ENCODE data around the gene ADAM17. TPM values are rescaled to one million over a fixed set of nuclear protein-coding genes. Genes with fewer than 3 reads are reported as not detected.
A peak's percentile ranks its signal among the peaks of the same experiment; 100 is the strongest.

The ADAM17 gene
- 91.1 and 123 TPM in 2 replicates for total RNA-seq

GRCh38 chr2:9555297-9556120 is at the start of gene ADAM17:
Gene ADAM17, minus strand, starts transcription at chr2:9555830. Its CDS starts 225 bp downstream, at chr2:9555605.
- H3K27me3 ChIP-seq (ENCODE audit: control insufficient read depth, insufficient read depth, low read length), result no peaks in the 10 kb centered on the region
- TF ChIP-seq, protein P1, sequence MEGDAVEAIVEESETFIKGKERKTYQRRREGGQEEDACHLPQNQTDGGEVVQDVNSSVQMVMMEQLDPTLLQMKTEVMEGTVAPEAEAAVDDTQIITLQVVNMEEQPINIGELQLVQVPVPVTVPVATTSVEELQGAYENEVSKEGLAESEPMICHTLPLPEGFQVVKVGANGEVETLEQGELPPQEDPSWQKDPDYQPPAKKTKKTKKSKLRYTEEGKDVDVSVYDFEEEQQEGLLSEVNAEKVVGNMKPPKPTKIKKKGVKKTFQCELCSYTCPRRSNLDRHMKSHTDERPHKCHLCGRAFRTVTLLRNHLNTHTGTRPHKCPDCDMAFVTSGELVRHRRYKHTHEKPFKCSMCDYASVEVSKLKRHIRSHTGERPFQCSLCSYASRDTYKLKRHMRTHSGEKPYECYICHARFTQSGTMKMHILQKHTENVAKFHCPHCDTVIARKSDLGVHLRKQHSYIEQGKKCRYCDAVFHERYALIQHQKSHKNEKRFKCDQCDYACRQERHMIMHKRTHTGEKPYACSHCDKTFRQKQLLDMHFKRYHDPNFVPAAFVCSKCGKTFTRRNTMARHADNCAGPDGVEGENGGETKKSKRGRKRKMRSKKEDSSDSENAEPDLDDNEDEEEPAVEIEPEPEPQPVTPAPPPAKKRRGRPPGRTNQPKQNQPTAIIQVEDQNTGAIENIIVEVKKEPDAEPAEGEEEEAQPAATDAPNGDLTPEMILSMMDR (IDR thresholded peaks at IDR 0.05; ENCODE audit: insufficient read depth, low read length, severe bottlenecking), result peak; percentile 65
- DNase-seq (ENCODE audit: low read depth) (peak; percentile 86), FAIRE-seq (no peak)
- peak within 1 kb of the TSS; percentile 75 for H3K4me3 ChIP-seq (ENCODE audit: low read depth, low read length)
- no peaks in the 10 kb centered on the region for H3K36me3 ChIP-seq (ENCODE audit: control insufficient read depth, insufficient read depth, low read length)

DNA sequence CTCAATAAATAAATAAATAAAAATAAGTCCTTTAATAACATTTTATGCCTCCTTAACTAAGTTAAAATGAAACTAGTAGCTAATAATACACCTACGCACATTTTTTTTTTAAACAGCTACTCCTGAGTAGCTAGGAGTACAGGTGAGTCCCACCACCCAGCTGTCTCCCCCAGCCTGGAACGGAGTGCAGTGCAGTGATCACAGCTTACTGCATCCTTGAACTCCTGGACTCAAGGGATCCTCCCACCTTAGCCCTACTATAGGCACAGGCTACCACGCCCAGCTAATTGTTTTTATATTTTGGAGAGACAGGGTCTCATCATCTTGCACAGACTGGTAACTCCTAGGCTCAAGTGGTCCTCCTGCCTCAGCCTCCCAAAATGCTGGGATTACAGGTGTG is 46.8 kb upstream of the ADAM17 start:
- Histone ChIP-seq H3K36me3 (ENCODE audit: control insufficient read depth, insufficient read depth, low read length) (peaks cover 5% of the 10 kb centered on the region), H3K27me3 (ENCODE audit: control insufficient read depth, insufficient read depth, low read length) (no peaks in the 10 kb centered on the region), H3K4me3 (ENCODE audit: low read depth, low read length) (no peak overlapping the region)
- DNase-seq (ENCODE audit: low read depth) (no peak), FAIRE-seq (no peak)
- TF ChIP-seq, protein P1 (IDR thresholded peaks at IDR 0.05; ENCODE audit: insufficient read depth, low read length, severe bottlenecking), result no peak

- FAIRE-seq, result no peak
These were observed 45.8 kb upstream of the ADAM17 start for GRCh38 chr2:9601397-9601796.

GRCh38 chr2:9599430-9599829 is 43.8 kb upstream of the ADAM17 start:
- no peak for FAIRE-seq

More at GRCh38 chr2:9601397-9601796, 45.8 kb upstream of the ADAM17 start:
- TF ChIP-seq, protein P1 (IDR thresholded peaks at IDR 0.05; ENCODE audit: insufficient read depth, low read length, severe bottlenecking), result no peak
- H3K27me3 ChIP-seq (ENCODE audit: control insufficient read depth, insufficient read depth, low read length), result no peaks in the 10 kb centered on the region
- H3K4me3 ChIP-seq (ENCODE audit: low read depth, low read length), result no peak overlapping the region
- peaks cover 5% of the 10 kb centered on the region for H3K36me3 ChIP-seq (ENCODE audit: control insufficient read depth, insufficient read depth, low read length)
- DNase-seq (ENCODE audit: low read depth), result no peak

DNA sequence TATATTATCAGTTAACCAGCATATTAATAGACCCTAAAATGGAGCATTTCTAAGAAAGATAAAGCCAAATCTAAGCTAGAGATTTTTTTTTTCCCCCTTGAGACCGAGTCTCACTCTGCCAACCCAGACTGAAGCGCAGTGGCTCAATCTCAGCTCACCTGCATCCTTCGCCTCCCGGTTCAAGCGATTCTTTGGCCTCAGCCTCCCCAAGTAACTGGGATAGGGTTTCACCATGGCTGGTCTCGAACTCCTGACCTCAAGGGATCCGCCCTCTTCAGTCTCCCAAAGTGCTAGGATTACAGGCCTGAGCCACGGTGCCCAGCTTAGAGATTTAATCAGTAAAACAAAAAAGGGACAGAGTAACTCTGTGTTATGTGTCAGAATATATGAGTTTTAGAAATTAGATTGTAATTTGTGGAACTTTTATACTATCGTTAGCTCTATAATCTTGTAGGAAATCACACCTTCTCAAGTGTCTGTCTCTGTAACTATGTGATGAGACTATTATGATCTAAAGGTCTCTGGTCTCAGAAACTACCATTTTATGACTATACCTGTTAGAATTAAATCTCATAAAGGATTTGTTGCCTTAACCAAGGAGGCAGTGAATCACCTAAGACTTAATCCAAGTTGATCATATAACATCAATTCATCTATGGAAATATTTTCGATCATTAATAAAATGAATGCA is 41.1 kb upstream of the ADAM17 start:
- TF ChIP-seq, protein P1 (IDR thresholded peaks at IDR 0.05; ENCODE audit: insufficient read depth, low read length, severe bottlenecking), result no peak
- H3K27me3 ChIP-seq (ENCODE audit: control insufficient read depth, insufficient read depth, low read length), result no peaks in the 10 kb centered on the region
- FAIRE-seq, result no peak
- no peak overlapping the region for H3K4me3 ChIP-seq (ENCODE audit: low read depth, low read length)
- no peak for DNase-seq (ENCODE audit: low read depth)
- H3K36me3 ChIP-seq (ENCODE audit: control insufficient read depth, insufficient read depth, low read length), result peaks cover 8% of the 10 kb centered on the region

More at GRCh38 chr2:9599430-9599829, 43.8 kb upstream of the ADAM17 start:
- Histone ChIP-seq H3K27me3 (ENCODE audit: control insufficient read depth, insufficient read depth, low read length) (no peaks in the 10 kb centered on the region), H3K4me3 (ENCODE audit: low read depth, low read length) (no peak overlapping the region), H3K36me3 (ENCODE audit: control insufficient read depth, insufficient read depth, low read length) (peaks cover 5% of the 10 kb centered on the region)
- TF ChIP-seq, protein P1 (IDR thresholded peaks at IDR 0.05; ENCODE audit: insufficient read depth, low read length, severe bottlenecking), result no peak
- no peak for DNase-seq (ENCODE audit: low read depth)

Measured in bronchial epithelial cell (primary cell).